K562 (cell line): ENCODE measurements around the gene GNA14. TPM values are rescaled to one million over a fixed set of nuclear protein-coding genes. Genes with fewer than 3 reads are reported as not detected.

ENCODE experiments used
- ATAC-seq: fragments of 200-7000 bp; cut with Tn5 transposase; 3 replicates; pipeline ENCODE4 v1.9.1; 2020; ENCODE audit warnings: moderate library complexity
- BruUV-seq: library from RNA; stranded (reverse); fragments of 400-500 nt; replicated peaks from 2 replicates; lab custom pipeline; 2021; lab: Mats Ljungman, UMichigan
- CTCF ChIA-PET: fragments of 300-600 bp; formaldehyde crosslinking; extraction: SDS; loops from one replicate; lab custom pipeline; 2021; ENCODE audit warnings: low intra/inter-chr PET ratio; lab: Yijun Ruan, JAX
- POLR2A ChIA-PET: fragments of 300-600, 350-650 bp; sonication (Branson Sonifier 250); formaldehyde crosslinking; extraction: SDS; loops from one replicate; lab custom pipeline; 2021; ENCODE audit warnings: antibody characterized with exemption, inconsistent platforms; lab: Yijun Ruan, JAX
- DNase-seq, 4 experiments: peaks; one replicate each; pipeline versions ENCODE4 v3.0.0 to v3.0.0-alpha.2; 2011 to 2018; ENCODE audit warnings: low spot score in 3 of 4, mixed read lengths in 3 of 4; ENCODE audit errors: extremely low read depth in 1 of 4
- FAIRE-seq: peaks from 2 replicates; lab custom pipeline; 2011; peaks lifted over from hg19 to GRCh38; lab: Jason Lieb, UNC
- H2AFZ ChIP-seq: 2 replicates; pipeline ENCODE4 v1.6.0; 2011; ENCODE audit warnings: low read depth, low read length, control low read depth, inconsistent platforms
- H3K27ac ChIP-seq: fragments of 200-600 bp; 3 replicates; pipeline ENCODE4 v1.8.0; 2011; ENCODE audit warnings: low read depth, mild to moderate bottlenecking, control low read depth, inconsistent platforms, low read length, moderate library complexity, mixed read lengths; ENCODE audit errors: extremely low read depth
- H3K27me3 ChIP-seq, 2 experiments: fragments of 300-600 bp in 1 of 2; 2 replicates in 1 of 2; 3 replicates in 1 of 2; pipeline versions ENCODE4 v1.6.0 to v1.8.0; 2011; ENCODE audit warnings: inconsistent platforms in 2 of 2, low read length in 2 of 2, mild to moderate bottlenecking in 1 of 2, mixed read lengths in 1 of 2, moderate library complexity in 1 of 2; ENCODE audit not compliant: control insufficient read depth in 2 of 2, insufficient read depth in 2 of 2
- H3K36me3 ChIP-seq: fragments of 300-600 bp; 3 replicates; pipeline ENCODE4 v1.8.0; 2011; ENCODE audit warnings: mild to moderate bottlenecking, low read length, inconsistent platforms; ENCODE audit not compliant: control insufficient read depth, insufficient read depth
- H3K4me1 ChIP-seq, 2 experiments: fragments of 200-600 bp in 1 of 2; replicated peaks in 1 of 2; 2 replicates in 1 of 2; 3 replicates in 1 of 2; pipeline versions ENCODE4 v1.5.1 to v1.8.0; 2011; ENCODE audit warnings: inconsistent platforms in 2 of 2, low read length in 2 of 2, mild to moderate bottlenecking in 1 of 2, mixed read lengths in 1 of 2, moderate library complexity in 1 of 2; ENCODE audit not compliant: control insufficient read depth in 2 of 2, insufficient read depth in 2 of 2
- H3K4me2 ChIP-seq: 2 replicates; pipeline ENCODE4 v1.6.1; 2011; ENCODE audit warnings: low read length, control low read depth, inconsistent platforms, mixed read lengths; ENCODE audit not compliant: insufficient read depth
- H3K4me3 ChIP-seq: fragments of 200-600 bp; sonication (generic), shearing (Covaris generic); 2 replicates; pipeline ENCODE4 v1.5.1; 2016; ENCODE audit warnings: control low read depth, inconsistent platforms
- H3K79me2 ChIP-seq: fragments of 200-600 bp; 3 replicates; pipeline ENCODE4 v1.8.0; 2011; ENCODE audit warnings: low read length, inconsistent platforms; ENCODE audit not compliant: control insufficient read depth, insufficient read depth
- H3K9ac ChIP-seq, 2 experiments: 2 replicates each; pipeline versions ENCODE4 v1.6.0 to v1.6.1; 2011; ENCODE audit warnings: low read depth in 2 of 2, low read length in 2 of 2, control low read depth in 1 of 2, inconsistent platforms in 1 of 2, mild to moderate bottlenecking in 1 of 2, mixed read lengths in 1 of 2; ENCODE audit not compliant: insufficient read depth in 1 of 2
- H3K9me1 ChIP-seq: one replicate; pipeline ENCODE4 v1.6.0; 2011; ENCODE audit warnings: inconsistent platforms, mild to moderate bottlenecking, low read length, moderate library complexity; ENCODE audit not compliant: control insufficient read depth, insufficient read depth
- H3K9me3 ChIP-seq: replicated peaks from 2 replicates; pipeline ENCODE4 v1.5.1; 2011; ENCODE audit warnings: low read depth, low read length, inconsistent platforms; ENCODE audit not compliant: control insufficient read depth, insufficient read depth
- H4K20me1 ChIP-seq: replicated peaks from 2 replicates; pipeline ENCODE4 v1.6.1; 2011; ENCODE audit warnings: low read length, inconsistent platforms, mixed read lengths; ENCODE audit not compliant: control insufficient read depth, insufficient read depth
- ARID2 ChIP-seq: fragments of 450-650 bp; IDR thresholded peaks from 2 replicates; pipeline ENCODE4 v1.6.1; 2017; ENCODE audit warnings: antibody characterized with exemption, mild to moderate bottlenecking
- BACH1 ChIP-seq: fragments of 200-800 bp; sonication (Bioruptor generic); IDR thresholded peaks from 2 replicates; pipeline ENCODE4 v1.6.1; 2016; ENCODE audit warnings: missing genetic modification characterization, missing compliant biosample characterization
- ELF1 ChIP-seq: fragments of 200-800 bp; sonication (Bioruptor generic); IDR thresholded peaks from 2 replicates; pipeline ENCODE4 v1.6.1; 2016; ENCODE audit warnings: missing genetic modification characterization, missing compliant biosample characterization
- FOXP4 ChIP-seq: sonication (generic); formaldehyde crosslinking; IDR thresholded peaks from 2 replicates; pipeline ENCODE4 v1.8.0; 2022; ENCODE audit warnings: mild to moderate bottlenecking, missing genetic modification reagents, borderline replicate concordance
- SRSF1 ChIP-seq: fragments of 200-400 bp; formaldehyde crosslinking; IDR thresholded peaks from 2 replicates; pipeline ENCODE4 v1.6.1; 2017; ENCODE audit warnings: mild to moderate bottlenecking, low read depth, low read length, moderate library complexity
- ZNF146 ChIP-seq: IDR thresholded peaks from one replicate; pipeline ENCODE4 v1.6.1; 2018; ENCODE audit warnings: missing compliant biosample characterization; ENCODE audit not compliant: unreplicated experiment
- ZNF740 ChIP-seq, 3 experiments: fragments of 200-800 bp in 1 of 3; sonication (Bioruptor generic) in 1 of 3; sonication (generic) in 1 of 3; formaldehyde crosslinking in 1 of 3; IDR thresholded peaks; 2 replicates each; pipeline versions ENCODE4 v1.6.1 to v1.8.0; 2016 to 2022; ENCODE audit warnings: mild to moderate bottlenecking in 2 of 3, missing compliant biosample characterization in 2 of 3, missing genetic modification characterization in 2 of 3, missing genetic modification reagents in 1 of 3
- WGBS: fragments of 100-300 bp; shearing (Covaris generic); methylation state at CpG from one replicate; pipeline ENCODE4 v1.1.6; 2016; ENCODE audit warnings: low coverage, mixed read lengths; ENCODE audit not compliant: insufficient coverage; ENCODE audit errors: missing lambda C conversion rate; 5-methylcytosine and 5-hydroxymethylcytosine counted together
- in situ Hi-C: fragments of 300-500 bp; cut with MboI; formaldehyde crosslinking; loops from 4 replicates; pipeline ENCODE4 v1.15.0; 2018; ENCODE audit warnings: inconsistent platforms, mixed read lengths
- intact Hi-C: fragments of 100-400 bp; cut with micrococcal nuclease; formaldehyde crosslinking; loops from 2 replicates; pipeline ENCODE4 v1.14.2; 2022
- polyA plus RNA-seq, 8 experiments: library from polyadenylated mRNA; depleted of rRNA in 4 of 8; stranded (reverse) in 5 of 8; unstranded in 3 of 8; fragments of >200 nt; fragmentation: Nextera tagmentation in 2 of 8; fragmentation: Illumina TruSeq in 1 of 8; extraction: Ambion mirVana in 2 of 8; extraction: Trizol in 1 of 8; gene quantifications; 2 replicates each; pipeline versions ENCODE4 v1.2.1 to v1.2.3, GENCODE V29; 2011 to 2014; ENCODE audit warnings: inconsistent platforms in 1 of 8, missing spikeins in 1 of 8
- total RNA-seq, 7 experiments: library from RNA; depleted of rRNA in 6 of 7; stranded (reverse); fragments of >200 nt in 6 of 7; fragmentation: Illumina TruSeq in 2 of 7; extraction: Trizol in 2 of 7; gene quantifications; 2 replicates each; pipeline versions ENCODE4 v1.2.1 to v1.2.3, GENCODE V29; 2011 to 2021; ENCODE audit warnings: low replicate concordance in 1 of 7
- TF ChIP-seq, protein P1 (sequence below): sonication (generic); formaldehyde crosslinking; IDR thresholded peaks from 2 replicates; pipeline ENCODE4 v1.8.1; 2023; ENCODE audit warnings: mild to moderate bottlenecking, missing genetic modification reagents

Gene GNA14
- total and polyA plus RNA-seq, 9 of the 15 experiments (the other 6 are each of a cell fraction or from before 2014, with no cell fraction given), result 0.03 to 0.11 (median 0.03) TPM; not detected in 6

- H3K4me2 ChIP-seq, result no peak overlapping the region
- H2AFZ ChIP-seq, result no peak overlapping the region
- H3K4me1 ChIP-seq, result no peaks in the 10 kb centered on the region; a peak in 1 of 5 replicates
- H3K9ac ChIP-seq, result no peak overlapping the region
- in situ Hi-C loops, result loop anchor here (10.0 to 25.0 kb wide), 2 partner anchors 689 to 927 kb away; no protein-coding TSS in a partner anchor
- ChIA-PET CTCF (no interaction called here), POLR2A (no interaction called here)
- BruUV-seq, result no TSS peak
- H3K4me3 ChIP-seq, result no peak overlapping the region
- WGBS, result 7% methylated on average over 3 of the region's 3 CpGs
- intact Hi-C loops, result no loop called here
- H3K36me3 ChIP-seq, result no peaks in the 10 kb centered on the region
- DNase-seq (no peak), ATAC-seq (no peak), FAIRE-seq (no peak)
- no peaks in the 10 kb centered on the region for H3K9me3 ChIP-seq
- H4K20me1 ChIP-seq, result no peaks in the 10 kb centered on the region
- H3K79me2 ChIP-seq, result no peaks in the 10 kb centered on the region
- H3K27ac ChIP-seq, result no peak overlapping the region
- peaks cover 0 to 31% of the 10 kb centered on the region in 2 experiments; a peak in 4 of 5 replicates for H3K27me3 ChIP-seq
- no peaks in the 10 kb centered on the region for H3K9me1 ChIP-seq
- no peak for TF ChIP-seq ZNF146 (CRISPR knock-in tag)
- TF ChIP-seq ELF1 (tag), result no peak
- no peak for TF ChIP-seq ZNF740 (CRISPR knock-in tag; IDR thresholded peaks at IDR 0.05)
- no peak for TF ChIP-seq ZNF740 (tag; IDR thresholded peaks at IDR 0.05)
- TF ChIP-seq, protein P1, sequence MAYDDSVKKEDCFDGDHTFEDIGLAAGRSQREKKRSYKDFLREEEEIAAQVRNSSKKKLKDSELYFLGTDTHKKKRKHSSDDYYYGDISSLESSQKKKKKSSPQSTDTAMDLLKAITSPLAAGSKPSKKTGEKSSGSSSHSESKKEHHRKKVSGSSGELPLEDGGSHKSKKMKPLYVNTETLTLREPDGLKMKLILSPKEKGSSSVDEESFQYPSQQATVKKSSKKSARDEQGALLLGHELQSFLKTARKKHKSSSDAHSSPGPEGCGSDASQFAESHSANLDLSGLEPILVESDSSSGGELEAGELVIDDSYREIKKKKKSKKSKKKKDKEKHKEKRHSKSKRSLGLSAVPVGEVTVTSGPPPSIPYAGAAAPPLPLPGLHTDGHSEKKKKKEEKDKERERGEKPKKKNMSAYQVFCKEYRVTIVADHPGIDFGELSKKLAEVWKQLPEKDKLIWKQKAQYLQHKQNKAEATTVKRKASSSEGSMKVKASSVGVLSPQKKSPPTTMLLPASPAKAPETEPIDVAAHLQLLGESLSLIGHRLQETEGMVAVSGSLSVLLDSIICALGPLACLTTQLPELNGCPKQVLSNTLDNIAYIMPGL (CRISPR knock-in tag), result no peak
- no peak for TF ChIP-seq ARID2
- TF ChIP-seq FOXP4 (CRISPR knock-in tag), result no peak
- TF ChIP-seq SRSF1, result no peak
- TF ChIP-seq BACH1 (tag), result no peak
These were observed 212.4 kb downstream of the GNA14 start for GRCh38 chr9:77435688-77436087.
